K562 (cell line): ENCODE results near the gene DUS1L. TPM values are rescaled to one million over a fixed set of nuclear protein-coding genes. Genes with fewer than 3 reads are reported as not detected.

Source experiments
- ATAC-seq: fragments of 200-7000 bp; cut with Tn5 transposase; 3 replicates; pipeline ENCODE4 v1.9.1; 2020; ENCODE audit warnings: moderate library complexity
- BruUV-seq: library from RNA; stranded (reverse); fragments of 400-500 nt; replicated peaks from 2 replicates; lab custom pipeline; 2021; lab: Mats Ljungman, UMichigan
- CTCF ChIA-PET: fragments of 300-600 bp; formaldehyde crosslinking; extraction: SDS; loops from one replicate; lab custom pipeline; 2021; ENCODE audit warnings: low intra/inter-chr PET ratio; lab: Yijun Ruan, JAX
- POLR2A ChIA-PET: fragments of 300-600, 350-650 bp; sonication (Branson Sonifier 250); formaldehyde crosslinking; extraction: SDS; loops from one replicate; lab custom pipeline; 2021; ENCODE audit warnings: antibody characterized with exemption, inconsistent platforms; lab: Yijun Ruan, JAX
- DNase-seq, 4 experiments: peaks; one replicate each; pipeline versions ENCODE4 v3.0.0 to v3.0.0-alpha.2; 2011 to 2018; ENCODE audit warnings: low spot score in 3 of 4, mixed read lengths in 3 of 4; ENCODE audit errors: extremely low read depth in 1 of 4
- FAIRE-seq: peaks from 2 replicates; lab custom pipeline; 2011; peaks lifted over from hg19 to GRCh38; lab: Jason Lieb, UNC
- H2AFZ ChIP-seq: 2 replicates; pipeline ENCODE4 v1.6.0; 2011; ENCODE audit warnings: low read depth, low read length, control low read depth, inconsistent platforms
- H3K27ac ChIP-seq: fragments of 200-600 bp; 3 replicates; pipeline ENCODE4 v1.8.0; 2011; ENCODE audit warnings: low read depth, mild to moderate bottlenecking, control low read depth, inconsistent platforms, low read length, moderate library complexity, mixed read lengths; ENCODE audit errors: extremely low read depth
- H3K27me3 ChIP-seq, 2 experiments: fragments of 300-600 bp in 1 of 2; 2 replicates in 1 of 2; 3 replicates in 1 of 2; pipeline versions ENCODE4 v1.6.0 to v1.8.0; 2011; ENCODE audit warnings: inconsistent platforms in 2 of 2, low read length in 2 of 2, mild to moderate bottlenecking in 1 of 2, mixed read lengths in 1 of 2, moderate library complexity in 1 of 2; ENCODE audit not compliant: control insufficient read depth in 2 of 2, insufficient read depth in 2 of 2
- H3K36me3 ChIP-seq: fragments of 300-600 bp; 3 replicates; pipeline ENCODE4 v1.8.0; 2011; ENCODE audit warnings: mild to moderate bottlenecking, low read length, inconsistent platforms; ENCODE audit not compliant: control insufficient read depth, insufficient read depth
- H3K4me1 ChIP-seq, 2 experiments: fragments of 200-600 bp in 1 of 2; replicated peaks in 1 of 2; 2 replicates in 1 of 2; 3 replicates in 1 of 2; pipeline versions ENCODE4 v1.5.1 to v1.8.0; 2011; ENCODE audit warnings: inconsistent platforms in 2 of 2, low read length in 2 of 2, mild to moderate bottlenecking in 1 of 2, mixed read lengths in 1 of 2, moderate library complexity in 1 of 2; ENCODE audit not compliant: control insufficient read depth in 2 of 2, insufficient read depth in 2 of 2
- H3K4me2 ChIP-seq: 2 replicates; pipeline ENCODE4 v1.6.1; 2011; ENCODE audit warnings: low read length, control low read depth, inconsistent platforms, mixed read lengths; ENCODE audit not compliant: insufficient read depth
- H3K4me3 ChIP-seq: fragments of 200-600 bp; sonication (generic), shearing (Covaris generic); 2 replicates; pipeline ENCODE4 v1.5.1; 2016; ENCODE audit warnings: control low read depth, inconsistent platforms
- H3K79me2 ChIP-seq: fragments of 200-600 bp; 3 replicates; pipeline ENCODE4 v1.8.0; 2011; ENCODE audit warnings: low read length, inconsistent platforms; ENCODE audit not compliant: control insufficient read depth, insufficient read depth
- H3K9ac ChIP-seq, 2 experiments: 2 replicates each; pipeline versions ENCODE4 v1.6.0 to v1.6.1; 2011; ENCODE audit warnings: low read depth in 2 of 2, low read length in 2 of 2, control low read depth in 1 of 2, inconsistent platforms in 1 of 2, mild to moderate bottlenecking in 1 of 2, mixed read lengths in 1 of 2; ENCODE audit not compliant: insufficient read depth in 1 of 2
- H3K9me1 ChIP-seq: one replicate; pipeline ENCODE4 v1.6.0; 2011; ENCODE audit warnings: inconsistent platforms, mild to moderate bottlenecking, low read length, moderate library complexity; ENCODE audit not compliant: control insufficient read depth, insufficient read depth
- H3K9me3 ChIP-seq: replicated peaks from 2 replicates; pipeline ENCODE4 v1.5.1; 2011; ENCODE audit warnings: low read depth, low read length, inconsistent platforms; ENCODE audit not compliant: control insufficient read depth, insufficient read depth
- H4K20me1 ChIP-seq: replicated peaks from 2 replicates; pipeline ENCODE4 v1.6.1; 2011; ENCODE audit warnings: low read length, inconsistent platforms, mixed read lengths; ENCODE audit not compliant: control insufficient read depth, insufficient read depth
- HNRNPK ChIP-seq: fragments of 200-400 bp; formaldehyde crosslinking; IDR thresholded peaks from one replicate; pipeline ENCODE4 v1.6.1; 2018; ENCODE audit warnings: mild to moderate bottlenecking, low read depth, low read length; ENCODE audit not compliant: poor library complexity, severe bottlenecking
- ILF3 ChIP-seq: fragments of 450-650 bp; IDR thresholded peaks from 2 replicates; pipeline ENCODE4 v1.6.1; 2018; ENCODE audit warnings: antibody characterized with exemption, mild to moderate bottlenecking, moderate library complexity, borderline replicate concordance
- POLR3G ChIP-seq: IDR thresholded peaks from 2 replicates; pipeline ENCODE4 v1.6.1; 2011; ENCODE audit not compliant: insufficient read length, insufficient replicate concordance; ENCODE audit errors: extremely low read depth
- SIN3A ChIP-seq, 2 experiments: fragments of 150-350 bp in 1 of 2; IDR thresholded peaks; 2 replicates each; pipeline ENCODE4 v1.6.1; 2011 to 2016; ENCODE audit warnings: borderline replicate concordance in 2 of 2, low read depth in 2 of 2, low read length in 2 of 2, mild to moderate bottlenecking in 2 of 2, moderate library complexity in 2 of 2; ENCODE audit not compliant: control insufficient read depth in 1 of 2
- ZNF384 ChIP-seq: IDR thresholded peaks from 2 replicates; pipeline ENCODE4 v1.6.1; 2012; ENCODE audit warnings: low read depth, low read length, improper control_type of control experiment
- WGBS: fragments of 100-300 bp; shearing (Covaris generic); methylation state at CpG from one replicate; pipeline ENCODE4 v1.1.6; 2016; ENCODE audit warnings: low coverage, mixed read lengths; ENCODE audit not compliant: insufficient coverage; ENCODE audit errors: missing lambda C conversion rate; 5-methylcytosine and 5-hydroxymethylcytosine counted together
- in situ Hi-C: fragments of 300-500 bp; cut with MboI; formaldehyde crosslinking; loops from 4 replicates; pipeline ENCODE4 v1.15.0; 2018; ENCODE audit warnings: inconsistent platforms, mixed read lengths
- intact Hi-C: fragments of 100-400 bp; cut with micrococcal nuclease; formaldehyde crosslinking; loops from 2 replicates; pipeline ENCODE4 v1.14.2; 2022
- polyA plus RNA-seq, 8 experiments: library from polyadenylated mRNA; depleted of rRNA in 4 of 8; stranded (reverse) in 5 of 8; unstranded in 3 of 8; fragments of >200 nt; fragmentation: Nextera tagmentation in 2 of 8; fragmentation: Illumina TruSeq in 1 of 8; extraction: Ambion mirVana in 2 of 8; extraction: Trizol in 1 of 8; gene quantifications; 2 replicates each; pipeline versions ENCODE4 v1.2.1 to v1.2.3, GENCODE V29; 2011 to 2014; ENCODE audit warnings: inconsistent platforms in 1 of 8, missing spikeins in 1 of 8
- total RNA-seq, 7 experiments: library from RNA; depleted of rRNA in 6 of 7; stranded (reverse); fragments of >200 nt in 6 of 7; fragmentation: Illumina TruSeq in 2 of 7; extraction: Trizol in 2 of 7; gene quantifications; 2 replicates each; pipeline versions ENCODE4 v1.2.1 to v1.2.3, GENCODE V29; 2011 to 2021; ENCODE audit warnings: low replicate concordance in 1 of 7
- TF ChIP-seq, protein P1 (sequence below): fragments of 450-650 bp; IDR thresholded peaks from 2 replicates; pipeline ENCODE4 v1.6.1; 2016; ENCODE audit warnings: antibody characterized with exemption

DUS1L gene
- total and polyA plus RNA-seq, 9 of the 15 experiments (the other 6 are each of a cell fraction or from before 2014, with no cell fraction given) = 7.8 to 210 (median 83.9) TPM

DNA sequence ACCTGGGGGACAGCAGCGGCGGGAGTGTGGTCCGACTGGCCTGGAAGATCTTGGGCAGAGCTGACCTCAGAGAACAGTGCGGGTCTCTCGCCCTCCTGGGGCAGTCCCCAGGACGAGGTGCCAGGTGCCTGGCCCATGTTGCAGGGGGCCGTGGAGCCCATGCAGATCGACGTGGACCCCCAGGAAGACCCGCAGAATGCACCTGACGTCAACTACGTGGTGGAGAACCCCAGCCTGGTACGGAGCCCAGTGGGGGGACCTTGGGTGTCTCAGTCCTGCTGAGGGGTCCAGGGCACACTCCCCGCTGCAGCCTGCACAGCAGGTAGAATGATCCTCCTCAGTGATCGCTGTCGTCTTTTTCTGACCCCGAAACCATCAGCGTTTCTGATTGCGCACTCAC lies 12.5 kb downstream of the DUS1L start:
- ChIA-PET CTCF (no interaction called here), POLR2A (interaction anchor here (0.6 to 1.6 kb wide), 4 partner anchors 10 to 731 kb away, joined by 3 to 11 read pairs (median 4); partner anchors contain the start of gene DCXR)
- H3K4me2 ChIP-seq = peak overlapping the region; percentile 88
- WGBS = 85% methylated on average over 11 of the region's 19 CpGs
- in situ Hi-C loops (no loop called here), intact Hi-C loops (no loop called here)
- H3K9me1 ChIP-seq = no peaks in the 10 kb centered on the region
- TSS peak; percentile 36 for BruUV-seq
- H3K79me2 ChIP-seq = peaks cover 28% of the 10 kb centered on the region
- H3K27me3 ChIP-seq = no peaks in the 10 kb centered on the region
- H3K27ac ChIP-seq = no peak overlapping the region
- no peaks in the 10 kb centered on the region for H3K9me3 ChIP-seq
- H4K20me1 ChIP-seq = 0 out of 2 replicates have a peak, but pooled peaks cover 11% of the 10 kb centered on the region
- no peak for TF ChIP-seq POLR3G
- TF ChIP-seq, protein P1, sequence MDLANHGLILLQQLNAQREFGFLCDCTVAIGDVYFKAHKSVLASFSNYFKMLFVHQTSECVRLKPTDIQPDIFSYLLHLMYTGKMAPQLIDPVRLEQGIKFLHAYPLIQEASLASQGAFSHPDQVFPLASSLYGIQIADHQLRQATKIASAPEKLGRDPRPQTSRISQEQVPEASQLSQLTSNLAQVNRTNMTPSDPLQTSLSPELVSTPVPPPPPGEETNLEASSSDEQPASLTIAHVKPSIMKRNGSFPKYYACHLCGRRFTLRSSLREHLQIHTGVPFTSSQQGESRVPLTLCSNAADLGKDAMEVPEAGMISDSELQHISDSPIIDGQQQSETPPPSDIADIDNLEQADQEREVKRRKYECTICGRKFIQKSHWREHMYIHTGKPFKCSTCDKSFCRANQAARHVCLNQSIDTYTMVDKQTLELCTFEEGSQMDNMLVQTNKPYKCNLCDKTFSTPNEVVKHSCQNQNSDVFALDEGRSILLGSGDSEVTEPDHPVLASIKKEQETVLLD = no peak
- TF ChIP-seq HNRNPK = no peak
- TF ChIP-seq ILF3 = no peak
- TF ChIP-seq ZNF384 = no peak
- no peak for TF ChIP-seq SIN3A (IDR thresholded peaks at IDR 0.05; ENCODE audit: borderline replicate concordance in 2 of 2, control insufficient read depth in 1 of 2, low read depth in 2 of 2, low read length in 2 of 2)
- no peak for ATAC-seq
- peak overlapping the region; percentile 98 for H3K4me3 ChIP-seq
- H3K36me3 ChIP-seq = peaks cover 78% of the 10 kb centered on the region; the same call in 2 of the 3 replicates
- no peak overlapping the region for H2AFZ ChIP-seq
- no peak for FAIRE-seq
- H3K4me1 ChIP-seq = peaks cover 6 to 92% of the 10 kb centered on the region in 2 experiments; a peak in 3 of 5 replicates
- H3K9ac ChIP-seq = peak overlapping the region; percentile 80 to 97; a peak in 3 of 4 replicates
- DNase-seq = no peak
